HUES6 (cell line): Measurements from ENCODE around the gene MCOLN2.

Source experiments
- H3K27ac ChIP-seq: 2 replicates; pipeline ENCODE4 v1.7.0; 2013; ENCODE audit warnings: low read depth, mild to moderate bottlenecking, low read length, inconsistent platforms
- H3K27me3 ChIP-seq: 2 replicates; pipeline ENCODE4 v1.6.1; 2013; ENCODE audit warnings: low read length; ENCODE audit not compliant: control insufficient read depth, insufficient read depth
- H3K36me3 ChIP-seq: 2 replicates; pipeline ENCODE4 v1.6.1; 2013; ENCODE audit warnings: low read length; ENCODE audit not compliant: control insufficient read depth, insufficient read depth
- H3K4me1 ChIP-seq: 2 replicates; pipeline ENCODE4 v1.6.1; 2013; ENCODE audit warnings: low read length; ENCODE audit not compliant: control insufficient read depth, insufficient read depth
- H3K4me3 ChIP-seq: 2 replicates; pipeline ENCODE4 v1.5.1; 2013; ENCODE audit warnings: low read depth, low read length
- H3K9ac ChIP-seq: one replicate; pipeline ENCODE4 v1.6.1; 2013; ENCODE audit warnings: mild to moderate bottlenecking, low read length
- H3K9me3 ChIP-seq: 2 replicates; pipeline ENCODE4 v1.6.1; 2013; ENCODE audit warnings: low read depth, low read length; ENCODE audit not compliant: control insufficient read depth, insufficient read depth

Gene MCOLN2

GRCh38 chr1:84939761-84940160 lies 57.2 kb downstream of the MCOLN2 start:
- H3K9ac ChIP-seq: no peak overlapping the region
- no peaks in the 10 kb centered on the region; the same call in 1 of the 2 replicates for H3K27me3 ChIP-seq
- no peaks in the 10 kb centered on the region for H3K4me1 ChIP-seq
- no peak overlapping the region for H3K4me3 ChIP-seq
- no peaks in the 10 kb centered on the region for H3K36me3 ChIP-seq
- no peaks in the 10 kb centered on the region for H3K9me3 ChIP-seq
- no peak overlapping the region for H3K27ac ChIP-seq

GRCh38 chr1:84939151-84939550 lies 57.8 kb downstream of the MCOLN2 start:
- Histone ChIP-seq H3K27ac (no peak overlapping the region), H3K4me3 (no peak overlapping the region), H3K27me3 (no peaks in the 10 kb centered on the region; the same call in 1 of the 2 replicates), H3K4me1 (no peaks in the 10 kb centered on the region), H3K9ac (no peak overlapping the region), H3K9me3 (no peaks in the 10 kb centered on the region), H3K36me3 (no peaks in the 10 kb centered on the region)

GRCh38 chr1:84936116-84936810 lies 60.6 kb downstream of the MCOLN2 start:
- no peak overlapping the region for H3K4me3 ChIP-seq
- H3K9ac ChIP-seq: no peak overlapping the region

GRCh38 chr1:84933011-84933611 lies 63.8 kb downstream of the MCOLN2 start:
- no peaks in the 10 kb centered on the region for H3K36me3 ChIP-seq
- no peak overlapping the region for H3K27ac ChIP-seq
- no peaks in the 10 kb centered on the region for H3K9me3 ChIP-seq
- H3K9ac ChIP-seq: no peak overlapping the region
- H3K4me3 ChIP-seq: no peak overlapping the region
- no peaks in the 10 kb centered on the region for H3K4me1 ChIP-seq
- no peaks in the 10 kb centered on the region for H3K27me3 ChIP-seq

More at GRCh38 chr1:84936116-84936810, 60.6 kb downstream of the MCOLN2 start:
- Histone ChIP-seq H3K9me3 (no peaks in the 10 kb centered on the region), H3K27ac (no peak overlapping the region), H3K36me3 (no peaks in the 10 kb centered on the region), H3K4me1 (no peaks in the 10 kb centered on the region), H3K27me3 (no peaks in the 10 kb centered on the region)

GRCh38 chr1:84930831-84931230 lies 66.1 kb downstream of the MCOLN2 start:
- H3K27ac ChIP-seq: no peak overlapping the region
- H3K4me1 ChIP-seq: no peaks in the 10 kb centered on the region
- no peak overlapping the region for H3K9ac ChIP-seq
- no peaks in the 10 kb centered on the region for H3K36me3 ChIP-seq
- H3K27me3 ChIP-seq: no peaks in the 10 kb centered on the region
- H3K9me3 ChIP-seq: no peaks in the 10 kb centered on the region
- no peak overlapping the region for H3K4me3 ChIP-seq

GRCh38 chr1:84930329-84930728 lies 66.6 kb downstream of the MCOLN2 start:
- H3K27ac ChIP-seq: no peak overlapping the region
- no peaks in the 10 kb centered on the region for H3K36me3 ChIP-seq
- no peaks in the 10 kb centered on the region for H3K4me1 ChIP-seq
- H3K4me3 ChIP-seq: no peak overlapping the region
- no peaks in the 10 kb centered on the region for H3K27me3 ChIP-seq
- no peaks in the 10 kb centered on the region for H3K9me3 ChIP-seq
- no peak overlapping the region for H3K9ac ChIP-seq

- no peaks in the 10 kb centered on the region for H3K9me3 ChIP-seq
- H3K4me1 ChIP-seq: no peaks in the 10 kb centered on the region
- no peak overlapping the region for H3K9ac ChIP-seq
- H3K4me3 ChIP-seq: no peak overlapping the region
- no peaks in the 10 kb centered on the region for H3K27me3 ChIP-seq
- H3K36me3 ChIP-seq: no peaks in the 10 kb centered on the region
- no peak overlapping the region for H3K27ac ChIP-seq
These were observed 67.3 kb downstream of the MCOLN2 start for GRCh38 chr1:84929581-84929980.

GRCh38 chr1:84928979-84929378 lies 67.9 kb downstream of the MCOLN2 start:
- Histone ChIP-seq H3K27ac (no peak overlapping the region), H3K36me3 (no peaks in the 10 kb centered on the region), H3K9me3 (no peaks in the 10 kb centered on the region), H3K9ac (no peak overlapping the region), H3K4me1 (no peaks in the 10 kb centered on the region), H3K4me3 (no peak overlapping the region), H3K27me3 (no peaks in the 10 kb centered on the region)

GRCh38 chr1:84923317-84923716 lies 73.6 kb downstream of the MCOLN2 start:
- H3K9me3 ChIP-seq: no peaks in the 10 kb centered on the region
- no peaks in the 10 kb centered on the region for H3K36me3 ChIP-seq
- no peak overlapping the region for H3K27ac ChIP-seq
- no peak overlapping the region for H3K4me3 ChIP-seq
- H3K9ac ChIP-seq: no peak overlapping the region
- no peaks in the 10 kb centered on the region for H3K27me3 ChIP-seq
- no peaks in the 10 kb centered on the region for H3K4me1 ChIP-seq

- H3K27ac ChIP-seq: no peak overlapping the region
- no peaks in the 10 kb centered on the region for H3K4me1 ChIP-seq
- H3K4me3 ChIP-seq: no peak overlapping the region
- no peak overlapping the region for H3K9ac ChIP-seq
- H3K36me3 ChIP-seq: no peaks in the 10 kb centered on the region
- no peaks in the 10 kb centered on the region for H3K9me3 ChIP-seq
- no peaks in the 10 kb centered on the region for H3K27me3 ChIP-seq
These were observed 76.8 kb downstream of the MCOLN2 start for GRCh38 chr1:84920159-84920558.

GRCh38 chr1:84919461-84919970 lies 77.4 kb downstream of the MCOLN2 start:
- H3K36me3 ChIP-seq: no peaks in the 10 kb centered on the region
- H3K4me3 ChIP-seq: no peak overlapping the region
- no peaks in the 10 kb centered on the region for H3K27me3 ChIP-seq

More at GRCh38 chr1:84919461-84919970, 77.4 kb downstream of the MCOLN2 start:
- no peak overlapping the region for H3K27ac ChIP-seq
- no peak overlapping the region for H3K9ac ChIP-seq
- no peaks in the 10 kb centered on the region for H3K9me3 ChIP-seq
- no peaks in the 10 kb centered on the region for H3K4me1 ChIP-seq
